A673 (cell line): Measurements from ENCODE around the gene NCKAP5. TPM values are rescaled to one million over a fixed set of nuclear protein-coding genes. Genes with fewer than 3 reads are reported as not detected.

Experiments
- BruUV-seq: library from RNA; stranded (reverse); fragments of 400-500 nt; replicated peaks from 2 replicates; lab custom pipeline; 2021; lab: Mats Ljungman, UMichigan
- CTCF ChIA-PET: fragments of 300-600 bp; sonication (Branson Sonifier 250); formaldehyde crosslinking; loops from one replicate; lab custom pipeline; 2022; ENCODE audit warnings: antibody characterized with exemption; lab: Charles Lee
- POLR2A ChIA-PET: fragments of 300-600 bp; sonication (Branson Sonifier 250); formaldehyde crosslinking; loops from one replicate; lab custom pipeline; 2022; ENCODE audit warnings: antibody characterized with exemption; ENCODE audit not compliant: low non-redundant PET; lab: Charles Lee
- DNase-seq: peaks from one replicate; pipeline ENCODE4 v3.0.0-alpha.2; 2015; ENCODE audit warnings: low spot score
- H3K27ac ChIP-seq: fragments of 200-600 bp; sonication (generic); 2 replicates; pipeline ENCODE4 v1.5.1; 2016; ENCODE audit warnings: mixed run types, low read depth, mild to moderate bottlenecking, mixed read lengths, antibody characterized with exemption, low read length; ENCODE audit not compliant: poor library complexity, severe bottlenecking
- H3K27me3 ChIP-seq: fragments of 200-600 bp; sonication (generic); replicated peaks from 2 replicates; pipeline ENCODE4 v1.6.1; 2017; ENCODE audit warnings: mixed run types, low read depth, mild to moderate bottlenecking, mixed read lengths, antibody characterized with exemption, low read length; ENCODE audit not compliant: insufficient read depth, poor library complexity
- H3K36me3 ChIP-seq: fragments of 200-600 bp; sonication (generic); 2 replicates; pipeline ENCODE4 v1.6.1; 2016; ENCODE audit warnings: mixed run types, mild to moderate bottlenecking, mixed read lengths, antibody characterized with exemption, low read length; ENCODE audit not compliant: insufficient read depth, poor library complexity, severe bottlenecking
- H3K4me1 ChIP-seq: fragments of 200-600 bp; sonication (generic); 2 replicates; pipeline ENCODE4 v1.6.1; 2017; ENCODE audit warnings: mixed run types, mild to moderate bottlenecking, mixed read lengths, antibody characterized with exemption, low read length; ENCODE audit not compliant: insufficient read depth, poor library complexity, severe bottlenecking
- H3K4me3 ChIP-seq: fragments of 200-600 bp; sonication (generic); 2 replicates; pipeline ENCODE4 v1.5.1; 2016; ENCODE audit warnings: low read depth, mixed run types, mild to moderate bottlenecking, mixed read lengths, low read length; ENCODE audit not compliant: poor library complexity, severe bottlenecking
- H3K9me3 ChIP-seq: fragments of 200-600 bp; sonication (generic); 2 replicates; pipeline ENCODE4 v1.6.1; 2016; ENCODE audit warnings: mixed run types, low read depth, mild to moderate bottlenecking, mixed read lengths, antibody characterized with exemption, low read length; ENCODE audit not compliant: poor library complexity, severe bottlenecking
- CTCF ChIP-seq: fragments of 300-800, 200-600 bp; sonication (generic); conservative IDR thresholded peaks from 2 replicates; pipeline ENCODE4 v1.5.1; 2017; ENCODE audit warnings: low read depth, mild to moderate bottlenecking, antibody characterized with exemption, low read length, moderate library complexity, mixed read lengths
- EZH2 ChIP-seq: fragments of 200-600 bp; sonication (generic); IDR thresholded peaks from 2 replicates; pipeline ENCODE4 v1.6.1; 2017; ENCODE audit warnings: borderline replicate concordance, low read depth, mild to moderate bottlenecking, mixed read lengths, antibody characterized with exemption, low read length; ENCODE audit not compliant: poor library complexity, severe bottlenecking
- intact Hi-C: fragments of 100-400 bp; cut with micrococcal nuclease; formaldehyde crosslinking; loops from one replicate; pipeline ENCODE4 v1.10.0; 2022; ENCODE audit not compliant: unreplicated experiment
- total RNA-seq: library from RNA; stranded (reverse); gene quantifications from 2 replicates; pipeline ENCODE4 v1.2.3, GENCODE V29; 2021

The NCKAP5 gene
- total RNA-seq, 1 experiment from 2014 or later, result 26.6 TPM

- H3K4me1 ChIP-seq, result peaks cover 3% of the 10 kb centered on the region
- ChIA-PET POLR2A (no interaction called here), CTCF (no interaction called here)
- no TSS peak for BruUV-seq
- DNase-seq, result no peak
- no peak overlapping the region for H3K27ac ChIP-seq
- no peaks in the 10 kb centered on the region for H3K27me3 ChIP-seq
- no peaks in the 10 kb centered on the region for H3K36me3 ChIP-seq
- H3K4me3 ChIP-seq, result no peak overlapping the region
- intact Hi-C loops, result no loop called here
- no peak for TF ChIP-seq CTCF
- no peak for TF ChIP-seq EZH2
- no peaks in the 10 kb centered on the region for H3K9me3 ChIP-seq
These were observed 345.0 kb downstream of the NCKAP5 start for GRCh38 chr2:133223226-133223625.

GRCh38 chr2:133221398-133221797 lies 346.9 kb downstream of the NCKAP5 start:
- intact Hi-C loops, result no loop called here
- Histone ChIP-seq H3K36me3 (no peaks in the 10 kb centered on the region), H3K4me3 (no peak overlapping the region), H3K9me3 (no peaks in the 10 kb centered on the region), H3K4me1 (peaks cover 6% of the 10 kb centered on the region), H3K27ac (no peak overlapping the region), H3K27me3 (no peaks in the 10 kb centered on the region)
- ChIA-PET POLR2A (no interaction called here), CTCF (no interaction called here)
- no peak for DNase-seq
- BruUV-seq, result no TSS peak
- TF ChIP-seq EZH2 (no peak), CTCF (no peak)

- Histone ChIP-seq H3K4me1 (peaks cover 9% of the 10 kb centered on the region), H3K36me3 (no peaks in the 10 kb centered on the region), H3K4me3 (no peak overlapping the region), H3K9me3 (peaks cover 7% of the 10 kb centered on the region), H3K27me3 (no peaks in the 10 kb centered on the region), H3K27ac (no peak overlapping the region)
- POLR2A ChIA-PET, result no interaction called here
- CTCF ChIA-PET, result no interaction called here
- no peak for TF ChIP-seq EZH2
- no peak for TF ChIP-seq CTCF
- intact Hi-C loops, result no loop called here
- no TSS peak for BruUV-seq
- no peak for DNase-seq
These were observed 350.1 kb downstream of the NCKAP5 start for GRCh38 chr2:133218204-133218603.
